H7 (cell line): ENCODE data around the gene TMEM233. TPM values are rescaled to one million over a fixed set of nuclear protein-coding genes. Genes with fewer than 3 reads are reported as not detected.

Experiments used
- DNase-seq: peaks from one replicate; pipeline ENCODE4 v3.0.0; 2012
- H3K27me3 ChIP-seq: 2 replicates; pipeline ENCODE4 v1.6.0; 2011; ENCODE audit warnings: mild to moderate bottlenecking, low read length; ENCODE audit not compliant: control insufficient read depth, insufficient read depth
- H3K36me3 ChIP-seq: replicated peaks from 2 replicates; pipeline ENCODE4 v1.5.1; 2011; ENCODE audit warnings: low read length; ENCODE audit not compliant: control insufficient read depth, insufficient read depth
- H3K4me3 ChIP-seq: 2 replicates; pipeline ENCODE4 v1.5.1; 2011; ENCODE audit warnings: low read depth, mild to moderate bottlenecking, control low read depth, low read length, moderate library complexity; ENCODE audit not compliant: insufficient read depth
- total RNA-seq: library from RNA; depleted of rRNA; stranded (reverse); fragments of >200 nt; shearing (Covaris generic); gene quantifications from 2 replicates; pipeline ENCODE4 v1.2.3, GENCODE V29; 2014

TMEM233 gene
- total RNA-seq, 1 experiment from 2014 or later = not detected

GRCh38 chr12:119674560-119674959 lies 81.0 kb downstream of the TMEM233 start:
- Histone ChIP-seq H3K36me3 (peaks cover 54% of the 10 kb centered on the region), H3K27me3 (no peaks in the 10 kb centered on the region), H3K4me3 (no peak overlapping the region)
- no peak for DNase-seq

DNA sequence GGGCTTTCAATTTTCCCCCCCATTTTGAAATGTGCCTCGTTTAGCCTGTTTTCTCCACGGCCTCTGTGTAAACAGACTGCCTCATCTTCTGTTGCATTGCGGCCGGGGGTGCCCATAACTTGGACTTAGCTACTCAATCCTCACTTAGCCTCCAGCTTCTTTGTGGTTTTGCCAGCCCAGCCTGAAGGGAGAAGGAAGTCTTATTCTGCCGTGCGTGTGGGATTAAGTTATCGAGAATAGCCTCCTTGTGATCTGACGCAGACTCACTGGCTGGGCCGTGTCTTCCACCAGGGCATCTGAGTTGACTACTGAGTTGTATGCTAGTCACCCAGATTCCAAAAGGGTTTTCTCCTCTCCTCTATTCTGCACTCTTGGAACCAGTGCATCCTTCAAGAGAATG lies 82.4 kb downstream of the TMEM233 start:
- H3K4me3 ChIP-seq = no peak overlapping the region
- no peaks in the 10 kb centered on the region for H3K27me3 ChIP-seq
- peaks cover 61% of the 10 kb centered on the region for H3K36me3 ChIP-seq
- DNase-seq = no peak

DNA sequence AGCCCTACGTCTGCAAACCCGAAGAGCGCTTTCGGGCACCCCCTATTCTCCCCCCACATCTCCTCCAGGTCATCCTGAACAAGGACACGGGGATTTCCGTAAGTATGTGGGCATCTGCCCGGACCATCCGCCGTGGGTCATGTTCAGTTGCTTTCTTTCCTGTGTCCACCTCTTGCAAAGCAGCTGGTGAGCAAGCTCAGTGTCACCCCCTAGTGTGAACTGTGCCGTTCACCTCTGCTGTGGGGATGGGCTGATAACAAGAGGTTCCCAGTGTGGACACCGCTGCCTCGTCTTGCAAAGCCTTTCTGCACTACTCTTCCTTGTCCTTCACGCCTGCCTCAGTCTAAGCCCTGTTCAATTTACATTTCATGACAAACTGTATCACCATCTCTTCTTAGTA lies 83.0 kb downstream of the TMEM233 start:
- no peak overlapping the region for H3K4me3 ChIP-seq
- H3K27me3 ChIP-seq = no peaks in the 10 kb centered on the region
- H3K36me3 ChIP-seq = peaks cover 61% of the 10 kb centered on the region
- DNase-seq = no peak

- no peak overlapping the region for H3K4me3 ChIP-seq
- DNase-seq = no peak
- H3K36me3 ChIP-seq = peaks cover 56% of the 10 kb centered on the region
- no peaks in the 10 kb centered on the region for H3K27me3 ChIP-seq
These were observed 84.9 kb downstream of the TMEM233 start for GRCh38 chr12:119678459-119678858.

GRCh38 chr12:119679081-119679480 lies 85.5 kb downstream of the TMEM233 start:
- H3K36me3 ChIP-seq = peaks cover 50% of the 10 kb centered on the region
- H3K4me3 ChIP-seq = no peak overlapping the region
- DNase-seq = no peak
- no peaks in the 10 kb centered on the region for H3K27me3 ChIP-seq

- no peak for DNase-seq
- Histone ChIP-seq H3K27me3 (no peaks in the 10 kb centered on the region), H3K4me3 (no peak overlapping the region), H3K36me3 (peaks cover 47% of the 10 kb centered on the region)
These were observed 85.9 kb downstream of the TMEM233 start for GRCh38 chr12:119679490-119679889.

DNA sequence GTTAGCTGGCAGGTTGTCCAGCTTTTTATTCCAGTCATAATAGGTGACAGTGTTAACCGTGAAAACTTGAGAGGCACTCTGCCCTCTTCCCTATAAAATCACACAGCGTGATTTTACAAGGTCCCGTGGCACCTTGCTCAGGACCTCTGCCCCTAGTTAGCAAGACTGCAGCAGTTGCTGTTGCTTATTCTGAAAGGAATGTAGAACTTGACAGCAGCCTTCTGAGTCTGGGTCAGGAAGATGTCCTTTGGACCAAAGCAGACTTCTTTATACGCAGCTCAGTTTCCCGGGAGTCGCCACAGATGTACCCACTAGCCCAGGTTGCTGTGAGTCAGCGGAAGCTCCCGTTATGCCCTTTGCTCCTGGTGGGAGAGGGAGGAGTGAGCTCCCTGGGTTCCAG lies 87.5 kb downstream of the TMEM233 start:
- no peak for DNase-seq
- peaks cover 37% of the 10 kb centered on the region for H3K36me3 ChIP-seq
- H3K4me3 ChIP-seq = no peak overlapping the region
- H3K27me3 ChIP-seq = no peaks in the 10 kb centered on the region

DNA sequence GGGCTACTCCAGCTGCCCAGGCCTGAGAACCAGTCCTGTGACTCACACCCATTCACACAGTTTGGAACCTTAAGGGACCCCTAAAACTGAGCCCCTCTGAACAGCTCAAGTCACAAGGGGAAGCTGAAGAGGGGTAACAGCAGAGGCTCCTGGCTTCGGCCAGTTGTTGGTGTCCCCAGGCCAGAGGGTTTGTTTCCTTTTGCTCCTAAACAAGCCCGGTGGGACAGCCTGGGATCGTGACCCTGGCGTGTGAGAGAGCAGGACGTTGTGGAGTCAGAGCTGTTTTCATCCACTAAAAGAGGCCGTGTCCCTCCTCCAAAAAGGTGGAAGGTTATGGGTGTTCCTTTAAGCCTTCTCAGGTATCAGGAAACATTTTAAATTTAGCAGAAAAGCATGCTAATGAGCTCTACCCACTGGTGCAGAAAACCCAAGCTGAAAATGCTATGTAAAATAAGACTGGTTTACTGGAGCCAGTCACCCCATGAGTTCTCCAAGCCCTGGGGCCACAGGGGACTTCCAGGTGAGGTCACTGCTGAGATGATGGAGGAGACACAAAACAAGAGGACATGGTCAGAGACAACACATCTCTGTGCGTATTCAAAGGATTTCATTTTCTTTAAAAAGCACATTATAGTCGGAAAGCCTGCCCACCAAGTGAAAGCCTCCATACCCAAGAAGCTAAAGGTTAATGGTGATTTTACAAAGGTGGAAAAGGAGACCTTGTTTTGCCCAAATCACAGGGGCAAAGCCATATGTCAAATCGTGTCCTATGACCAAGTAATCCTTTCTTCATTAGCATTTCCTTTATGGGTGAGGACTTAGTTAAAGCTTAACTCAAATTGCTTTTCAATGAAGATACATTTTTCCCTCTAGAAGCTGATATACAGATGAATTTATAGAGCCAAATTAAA lies 88.4 kb downstream of the TMEM233 start:
- no peak for DNase-seq
- Histone ChIP-seq H3K27me3 (no peaks in the 10 kb centered on the region), H3K36me3 (peaks cover 31% of the 10 kb centered on the region), H3K4me3 (no peak overlapping the region)

- H3K4me3 ChIP-seq = no peak overlapping the region
- DNase-seq = no peak
- H3K27me3 ChIP-seq = no peaks in the 10 kb centered on the region
- H3K36me3 ChIP-seq = peaks cover 25% of the 10 kb centered on the region
These were observed 89.2 kb downstream of the TMEM233 start for GRCh38 chr12:119682639-119683252.

DNA sequence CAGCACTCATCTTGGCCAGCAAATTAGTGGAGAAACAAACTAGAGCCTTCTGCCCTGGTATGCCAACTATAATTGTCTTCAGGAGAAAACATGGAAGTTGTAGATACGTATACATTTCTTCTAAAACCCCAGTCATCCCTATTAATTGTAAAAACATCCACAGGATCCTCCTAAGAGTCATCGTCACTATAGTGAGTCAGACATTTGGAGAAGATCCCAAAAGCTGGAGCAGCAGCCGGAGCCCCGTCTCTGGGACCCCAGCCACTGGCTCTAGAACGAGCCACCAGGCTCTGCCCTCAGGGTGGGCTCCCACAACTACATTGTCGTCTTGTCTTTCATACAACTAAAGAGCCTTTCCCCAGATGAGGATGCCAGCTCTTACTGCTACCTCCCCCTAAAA lies 89.8 kb downstream of the TMEM233 start:
- no peak for DNase-seq
- H3K4me3 ChIP-seq = no peak overlapping the region
- peaks cover 24% of the 10 kb centered on the region for H3K36me3 ChIP-seq
- no peaks in the 10 kb centered on the region for H3K27me3 ChIP-seq

GRCh38 chr12:119683816-119684215 lies 90.2 kb downstream of the TMEM233 start:
- Histone ChIP-seq H3K36me3 (peaks cover 20% of the 10 kb centered on the region), H3K4me3 (no peak overlapping the region), H3K27me3 (no peaks in the 10 kb centered on the region)
- DNase-seq = no peak

- Histone ChIP-seq H3K27me3 (no peaks in the 10 kb centered on the region), H3K4me3 (no peak overlapping the region), H3K36me3 (peaks cover 14% of the 10 kb centered on the region)
- no peak for DNase-seq
These were observed 91.3 kb downstream of the TMEM233 start for GRCh38 chr12:119684711-119685369.

- no peak for DNase-seq
- H3K36me3 ChIP-seq = peaks cover 10% of the 10 kb centered on the region
- no peaks in the 10 kb centered on the region for H3K27me3 ChIP-seq
- H3K4me3 ChIP-seq = no peak overlapping the region
These were observed 91.8 kb downstream of the TMEM233 start for GRCh38 chr12:119685375-119685774.

GRCh38 chr12:119686355-119686754 lies 92.8 kb downstream of the TMEM233 start:
- peaks cover 9% of the 10 kb centered on the region for H3K36me3 ChIP-seq
- H3K27me3 ChIP-seq = no peaks in the 10 kb centered on the region
- no peak for DNase-seq
- no peak overlapping the region for H3K4me3 ChIP-seq

GRCh38 chr12:119686776-119687175 lies 93.2 kb downstream of the TMEM233 start:
- peaks cover 9% of the 10 kb centered on the region for H3K36me3 ChIP-seq
- H3K27me3 ChIP-seq = no peaks in the 10 kb centered on the region
- DNase-seq = no peak
- no peak overlapping the region for H3K4me3 ChIP-seq
